Measurements from ENCODE around the gene ENGASE. TPM values are rescaled to one million over a fixed set of nuclear protein-coding genes. Genes with fewer than 3 reads are reported as not detected.

ENGASE gene
- total and polyA plus RNA-seq, 2 of the 8 experiments (the other 6 are each of a cell fraction or from before 2014, with no cell fraction given), result 9.3 to 36.1 TPM

DNA sequence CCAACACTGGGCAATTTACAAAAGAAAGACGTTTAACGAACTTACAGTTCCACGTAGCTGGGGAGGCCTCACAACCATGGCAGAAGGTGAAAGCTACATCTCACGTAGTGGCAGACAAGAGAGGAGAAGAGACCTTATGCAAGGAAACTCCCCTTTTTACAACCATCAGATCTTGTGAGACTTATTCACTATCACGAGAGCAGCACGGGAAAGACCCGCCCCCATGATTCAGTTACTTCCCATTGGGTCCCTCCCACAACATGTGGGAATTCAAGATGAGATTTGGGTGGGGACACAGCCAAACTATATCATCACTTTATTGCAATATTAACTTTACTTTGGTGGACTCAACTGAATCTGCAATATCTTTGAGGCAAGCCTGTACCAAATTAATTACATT, 11.9 kb upstream of the ENGASE start (continued):
- TF ChIP-seq TAF7 (optimal IDR thresholded peaks at IDR 0.05; ENCODE audit: borderline replicate concordance, low read depth, low read length) (no peak), KDM5A (IDR thresholded peaks at IDR 0.05; ENCODE audit: low read length) (no peak), BACH1 (IDR thresholded peaks at IDR 0.05; ENCODE audit: low read length) (no peak), TAF1 (IDR thresholded peaks at IDR 0.05; ENCODE audit: low read depth, low read length) (no peak), YY1 (IDR thresholded peaks at IDR 0.05; ENCODE audit: low read depth, low read length) (no peak), NANOG (IDR thresholded peaks at IDR 0.05; ENCODE audit: insufficient read depth, low read depth, low read length, poor library complexity, severe bottlenecking) (no peak), HDAC6 (IDR thresholded peaks at IDR 0.05; ENCODE audit: low read depth, low read length) (no peak), NRF1 (IDR thresholded peaks at IDR 0.05; ENCODE audit: low read depth, low read length) (no peak), TCF12 (IDR thresholded peaks at IDR 0.05; ENCODE audit: low read depth, low read length) (no peak), CBX5 (IDR thresholded peaks at IDR 0.05; ENCODE audit: low read depth, low read length) (no peak)
